Measurements from ENCODE around the gene MIPEP. TPM values are rescaled to one million over a fixed set of nuclear protein-coding genes. Genes with fewer than 3 reads are reported as not detected.

Gene MIPEP
- total and polyA plus RNA-seq, 10 of the 15 experiments (the other 5 are each of a cell fraction or from before 2014, with no cell fraction given): 15.6 to 56.2 (median 29.8) TPM

GRCh38 chr13:23806874-23807526 lies 82.2 kb downstream of the MIPEP start:
- WGBS (ENCODE audit: insufficient coverage, insufficient replicate concordance, low lambda C conversion rate, missing lambda C conversion rate): 61% methylated on average over 4 of the region's 4 CpGs
- TSS peak; percentile 20 for BruUV-seq (replicated peaks)

More at GRCh38 chr13:23806874-23807526, 82.2 kb downstream of the MIPEP start:
- ChIA-PET POLR2A (interaction anchor here (0.7 to 1.2 kb wide), 3 partner anchors 11 to 44 kb away, joined by 3 read pairs; no protein-coding TSS in a partner anchor), RAD21 (ENCODE audit: unreplicated experiment) (interaction anchor here (0.6 to 2.7 kb wide), 14 partner anchors 11 to 302 kb away, joined by 3 to 23 read pairs (median 5); no protein-coding TSS in a partner anchor), CTCF (interaction anchor here (0.5 to 4.1 kb wide), 12 partner anchors 12 to 468 kb away, joined by 3 to 15 read pairs (median 3); no protein-coding TSS in a partner anchor), SMC1A (ENCODE audit: uncharacterized antibody, unreplicated experiment) (interaction anchor here (0.6 to 2.9 kb wide), 15 partner anchors 17 to 62 kb away, joined by 3 to 24 read pairs (median 4); no protein-coding TSS in a partner anchor)
- Histone ChIP-seq H3K4me1 (ENCODE audit: control insufficient read depth, insufficient read depth, low read length) (peaks cover 59% of the 10 kb centered on the region), H2AFZ (ENCODE audit: control insufficient read depth, low read depth, low read length) (no peak overlapping the region), H3K9ac (ENCODE audit: control insufficient read depth, insufficient read depth, low read length) (peak overlapping the region; percentile 61), H4K20me1 (ENCODE audit: control insufficient read depth, insufficient read depth) (no peaks in the 10 kb centered on the region), H3K79me2 (ENCODE audit: control insufficient read depth, insufficient read depth, low read length) (no peaks in the 10 kb centered on the region), H3K4me3 (no peak overlapping the region), H3K4me2 (ENCODE audit: control insufficient read depth, insufficient read depth) (peak overlapping the region; percentile 85), H3K27me3 (replicated peaks in 1 of 2; ENCODE audit: control insufficient read depth in 2 of 2, insufficient read depth in 2 of 2, low read length in 1 of 2) (no peaks in the 10 kb centered on the region), H3K27ac (ENCODE audit: control insufficient read depth, insufficient read depth) (peak overlapping the region; percentile 96), H3K9me3 (replicated peaks; ENCODE audit: control insufficient read depth, insufficient read depth, low read length) (peaks cover 3% of the 10 kb centered on the region; the same call in 2 of the 3 replicates), H3K36me3 (ENCODE audit: control insufficient read depth in 2 of 2, insufficient read depth in 2 of 2, low read length in 1 of 2) (peaks cover 0 to 16% of the 10 kb centered on the region in 2 experiments; a peak in 2 of 4 replicates)
- in situ Hi-C loops (cut with MboI): no loop called here
- DNase-seq (ENCODE audit: low read depth, low spot score) (no peak), ATAC-seq (peak; percentile 32), FAIRE-seq (no peak)
- TF ChIP-seq CBFB (IDR thresholded peaks at IDR 0.05; ENCODE audit: low read depth) (no peak), TCF12 (IDR thresholded peaks at IDR 0.05; ENCODE audit: low read depth, low read length) (peak; percentile 83), SREBF2 (IDR thresholded peaks at IDR 0.05; ENCODE audit: low read length) (no peak), HCFC1 (IDR thresholded peaks at IDR 0.05; ENCODE audit: low read length) (no peak), EED (IDR thresholded peaks at IDR 0.05; ENCODE audit: low read depth) (peak; percentile 72), RAD21 (IDR thresholded peaks at IDR 0.05; ENCODE audit: insufficient read depth, low read depth, low read length) (no peak), SMC3 (IDR thresholded peaks at IDR 0.05; ENCODE audit: borderline replicate concordance, low read length) (no peak), DPF2 (IDR thresholded peaks at IDR 0.05) (no peak), MLLT1 (IDR thresholded peaks at IDR 0.05) (0 out of 2 replicates have a peak, but pooled peaks have one; percentile 6), SRF (IDR thresholded peaks at IDR 0.05; ENCODE audit: low read depth in 2 of 2, low read length in 2 of 2) (no peak), IRF4 (IDR thresholded peaks at IDR 0.05; ENCODE audit: low read depth, low read length) (no peak), NR2C1 (IDR thresholded peaks at IDR 0.05) (no peak), MYC (IDR thresholded peaks at IDR 0.05; ENCODE audit: insufficient read depth, insufficient read length, insufficient replicate concordance, low read length, severe bottlenecking) (no peak), TCF3 (IDR thresholded peaks at IDR 0.05; ENCODE audit: borderline replicate concordance, insufficient read depth, low read depth, low read length) (peak; percentile 83; the same call in 1 of the 2 replicates), SUZ12 (IDR thresholded peaks at IDR 0.05; ENCODE audit: unreplicated experiment) (no peak), STAT1 (conservative IDR thresholded peaks at IDR 0.05) (no peak)
- TF ChIP-seq, protein P1, sequence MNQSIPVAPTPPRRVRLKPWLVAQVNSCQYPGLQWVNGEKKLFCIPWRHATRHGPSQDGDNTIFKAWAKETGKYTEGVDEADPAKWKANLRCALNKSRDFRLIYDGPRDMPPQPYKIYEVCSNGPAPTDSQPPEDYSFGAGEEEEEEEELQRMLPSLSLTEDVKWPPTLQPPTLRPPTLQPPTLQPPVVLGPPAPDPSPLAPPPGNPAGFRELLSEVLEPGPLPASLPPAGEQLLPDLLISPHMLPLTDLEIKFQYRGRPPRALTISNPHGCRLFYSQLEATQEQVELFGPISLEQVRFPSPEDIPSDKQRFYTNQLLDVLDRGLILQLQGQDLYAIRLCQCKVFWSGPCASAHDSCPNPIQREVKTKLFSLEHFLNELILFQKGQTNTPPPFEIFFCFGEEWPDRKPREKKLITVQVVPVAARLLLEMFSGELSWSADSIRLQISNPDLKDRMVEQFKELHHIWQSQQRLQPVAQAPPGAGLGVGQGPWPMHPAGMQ (IDR thresholded peaks at IDR 0.05; ENCODE audit: borderline replicate concordance): no peak
- intact Hi-C loops (cut with micrococcal nuclease; ENCODE audit: unreplicated experiment): loop anchor here (1.0 kb wide), 1 partner anchor 30 kb away; no protein-coding TSS in a partner anchor

Data from GM12878 (cell line).